GM18909 (cell line): ENCODE measurements around the gene YLPM1.

Experiments used
- ATAC-seq: cut with Tn5 transposase; IDR thresholded peaks from one replicate; pipeline ENCODE4 v1.9.1; 2021; ENCODE audit warnings: mild to moderate bottlenecking; ENCODE audit not compliant: unreplicated experiment, poor library complexity

Gene YLPM1

DNA sequence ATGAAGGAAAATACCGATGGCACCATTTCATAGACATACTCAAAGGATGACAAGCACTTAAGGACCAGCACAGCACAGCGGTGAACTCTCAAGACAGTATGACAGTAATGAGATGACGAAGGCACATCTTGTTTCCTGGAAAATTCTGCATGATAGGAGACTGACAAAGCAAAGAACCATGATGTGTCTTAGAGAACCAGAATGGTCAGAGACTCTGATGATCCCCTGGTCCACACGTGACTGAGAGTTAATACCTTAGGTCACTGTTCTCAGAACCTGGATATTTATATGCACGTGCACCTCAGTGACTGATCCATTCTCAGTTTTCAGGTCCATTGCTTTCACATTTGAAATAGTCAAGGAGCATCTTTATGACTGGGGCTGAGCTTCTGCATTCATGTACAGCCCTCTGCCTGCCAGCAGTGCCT is 77.5 kb downstream of the YLPM1 start:
- ATAC-seq = peak; percentile 60

DNA sequence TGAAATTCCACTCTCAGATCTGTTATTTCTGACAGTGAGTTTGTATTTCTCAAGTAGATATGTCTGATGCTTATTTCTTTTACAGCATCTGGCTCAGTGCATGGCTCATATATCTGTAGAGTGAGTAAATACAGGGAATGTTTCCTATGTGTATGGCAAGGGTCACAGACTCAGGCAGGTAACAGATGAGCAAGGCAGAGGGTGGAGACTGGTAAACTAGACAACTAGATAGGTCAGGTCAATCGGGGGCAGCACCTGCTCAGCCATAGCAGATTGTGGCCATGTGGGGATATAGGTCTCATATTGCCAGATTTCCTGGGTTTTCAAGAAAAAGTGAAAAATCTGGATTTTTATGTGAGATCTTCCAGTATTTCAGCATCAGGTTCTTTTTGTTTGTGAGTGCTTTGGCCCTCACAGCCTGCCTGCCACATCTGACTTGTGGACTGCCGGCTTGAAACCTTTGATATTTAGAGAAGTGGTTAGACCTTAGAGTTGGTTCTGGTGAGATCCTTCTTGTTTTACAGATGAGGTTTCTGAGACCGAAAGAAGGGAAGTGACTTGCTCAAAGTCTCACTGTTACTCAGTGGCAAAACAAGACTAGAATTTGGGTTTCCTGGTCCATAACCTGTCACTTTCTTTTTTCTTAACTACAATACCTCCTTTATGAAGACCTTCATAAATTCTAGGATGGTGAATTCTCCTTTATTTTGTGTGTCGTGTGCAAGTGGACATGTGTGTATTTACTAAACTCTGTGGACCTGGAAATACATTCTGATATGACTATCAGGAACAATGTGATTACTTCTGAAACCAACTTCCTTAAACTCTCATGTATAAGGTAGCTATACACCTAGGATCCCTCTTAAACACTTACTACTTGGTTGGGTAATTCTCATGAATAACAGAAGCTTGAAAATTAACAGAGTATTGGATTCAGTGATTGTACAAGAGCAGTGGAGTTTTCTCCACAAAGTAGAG is 78.4 kb downstream of the YLPM1 start:
- peak; percentile 71 for ATAC-seq

DNA sequence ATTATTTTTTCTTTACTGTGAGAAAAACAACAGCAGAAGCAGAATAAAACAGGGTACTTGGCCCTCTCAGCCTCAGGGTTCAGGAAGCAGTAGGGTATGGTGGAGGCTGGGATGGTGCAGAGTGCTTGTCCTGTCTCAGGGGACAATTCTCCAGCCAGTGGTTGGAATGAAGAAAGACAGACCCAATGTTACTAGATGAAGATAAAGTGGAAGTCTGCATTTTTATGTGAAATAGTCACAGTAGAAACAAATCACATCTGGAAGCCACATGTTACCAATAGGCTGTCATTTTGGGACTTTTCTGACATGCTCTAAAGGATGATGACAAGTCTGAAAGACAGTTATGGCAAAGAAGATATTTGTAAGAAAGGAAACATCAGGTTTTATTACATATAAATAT is 80.5 kb downstream of the YLPM1 start:
- ATAC-seq = no peak

- ATAC-seq = no peak
These were observed 83.1 kb downstream of the YLPM1 start for GRCh38 chr14:74846168-74846567.

GRCh38 chr14:74846968-74847665 is 84.0 kb downstream of the YLPM1 start:
- ATAC-seq = no peak

DNA sequence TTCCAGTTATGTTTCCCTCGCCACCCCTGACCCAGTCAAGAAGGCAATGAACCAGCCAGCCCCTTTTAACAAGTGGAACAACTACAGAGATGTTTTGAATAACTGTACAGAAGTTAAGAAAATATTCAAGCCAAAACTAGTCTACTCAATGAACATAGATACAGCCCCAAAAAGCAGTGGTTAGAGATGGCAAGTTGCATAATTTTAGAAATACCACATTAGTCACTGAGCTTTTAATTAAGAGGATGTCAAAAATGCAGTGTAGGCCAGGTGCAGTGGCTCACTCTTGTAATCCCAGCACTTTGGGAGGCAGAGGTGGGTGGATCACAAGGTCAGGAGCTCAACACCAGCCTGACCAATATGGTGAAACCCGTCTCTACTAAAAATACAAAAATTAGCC is 85.7 kb downstream of the YLPM1 start:
- no peak for ATAC-seq

GRCh38 chr14:74852922-74853530 is 89.9 kb downstream of the YLPM1 start:
- ATAC-seq = no peak

- no peak for ATAC-seq
These were observed 90.5 kb downstream of the YLPM1 start for GRCh38 chr14:74853581-74853980.

GRCh38 chr14:74855021-74855420 is 91.9 kb downstream of the YLPM1 start:
- ATAC-seq = no peak

GRCh38 chr14:74855945-74856344 is 92.8 kb downstream of the YLPM1 start:
- ATAC-seq = no peak

GRCh38 chr14:74856366-74856765 is 93.2 kb downstream of the YLPM1 start:
- no peak for ATAC-seq

GRCh38 chr14:74858022-74858421 is 94.9 kb downstream of the YLPM1 start:
- no peak for ATAC-seq

DNA sequence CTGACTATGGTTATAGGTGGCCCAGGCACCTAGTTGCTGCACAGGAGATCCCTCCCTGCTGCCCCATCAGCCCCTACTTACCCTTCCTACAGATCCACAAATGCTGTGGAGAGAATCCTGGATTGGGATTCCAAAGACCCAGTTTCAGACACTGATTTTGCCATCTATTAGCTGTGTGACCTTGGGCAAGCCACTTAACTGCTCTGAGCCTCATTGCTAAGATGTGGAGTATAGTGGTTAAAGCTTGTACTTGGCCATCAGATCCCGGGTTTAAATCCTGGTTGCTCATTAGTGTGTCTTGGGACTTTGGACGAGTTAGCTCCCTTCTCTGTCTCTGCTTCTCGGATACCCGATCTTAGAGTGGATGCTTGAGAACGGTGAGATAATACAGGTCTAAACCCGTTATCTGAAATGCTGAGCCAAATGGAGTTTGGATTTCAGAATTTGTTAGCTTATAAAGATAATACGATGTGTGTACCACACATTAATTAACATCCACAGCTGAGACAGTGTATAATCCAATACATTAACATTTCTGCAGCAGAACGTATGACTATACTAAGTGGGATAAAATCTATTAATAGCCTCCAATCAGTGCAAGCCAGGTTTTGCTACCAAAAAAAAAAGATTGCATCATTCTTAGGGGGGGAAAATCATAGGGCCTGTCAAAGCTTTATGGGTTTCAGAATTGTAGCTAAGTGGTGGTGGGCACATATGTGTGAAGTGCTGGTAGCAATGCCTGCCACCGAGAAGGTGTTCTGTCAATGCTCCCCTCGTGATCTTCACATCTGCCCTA is 96.8 kb downstream of the YLPM1 start:
- no peak for ATAC-seq

- ATAC-seq = no peak
These were observed 98.0 kb downstream of the YLPM1 start for GRCh38 chr14:74860899-74861733.

GRCh38 chr14:74861734-74862090 is 98.6 kb downstream of the YLPM1 start:
- ATAC-seq = no peak

GRCh38 chr14:74863274-74863673 is 100.2 kb downstream of the YLPM1 start:
- ATAC-seq = no peak

DNA sequence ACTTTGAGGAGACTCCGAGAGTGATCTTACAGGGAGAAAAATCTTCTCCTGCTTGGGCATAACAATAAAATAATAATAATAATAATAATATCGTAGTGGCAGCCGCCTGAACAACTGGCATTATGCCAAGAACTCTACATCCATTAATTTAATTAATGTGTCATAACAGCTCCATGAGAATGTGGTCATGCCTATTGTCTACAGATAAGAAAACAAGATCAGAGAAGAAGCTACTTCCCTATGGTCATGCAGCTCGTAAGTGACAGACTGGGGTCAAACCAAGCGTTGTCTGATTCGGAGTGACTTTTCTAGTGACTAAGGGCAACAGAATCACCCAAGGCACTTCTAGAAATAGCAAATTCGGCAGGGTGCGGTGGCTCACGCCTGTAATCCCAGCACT is 101.1 kb downstream of the YLPM1 start:
- ATAC-seq = no peak

- ATAC-seq = no peak
These were observed 102.0 kb downstream of the YLPM1 start for GRCh38 chr14:74865156-74865555.

DNA sequence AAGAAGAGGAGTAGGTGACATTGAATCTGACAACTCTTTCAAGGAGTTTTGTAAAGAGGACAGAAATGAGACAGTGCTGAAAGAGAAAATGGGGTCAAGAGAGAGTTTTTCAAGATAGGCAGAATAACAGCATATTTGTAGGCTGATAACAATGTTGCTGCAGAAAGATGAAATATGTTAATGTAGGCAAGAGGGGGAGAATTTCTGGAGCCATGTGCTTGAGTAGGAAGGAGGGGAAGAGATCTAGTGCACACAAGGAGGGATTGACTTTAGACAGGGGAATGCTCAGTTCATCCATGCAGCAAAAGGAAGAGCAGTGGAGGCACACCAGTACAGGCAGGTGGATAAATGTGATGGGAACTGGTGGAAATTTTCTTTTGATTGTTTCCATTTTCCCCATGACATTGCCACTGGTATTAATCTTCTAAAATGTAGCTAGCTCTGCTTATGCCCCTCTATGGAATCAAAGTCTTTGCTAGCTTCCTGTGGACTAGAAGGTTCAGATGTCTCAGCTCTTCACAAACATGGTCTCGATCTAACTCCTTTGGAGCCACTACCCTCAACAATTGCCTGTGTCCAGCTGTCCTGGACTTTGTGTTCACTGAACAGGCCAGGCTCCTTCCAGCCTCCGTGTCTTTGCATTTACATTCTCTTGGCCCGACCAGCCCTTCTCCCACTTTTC is 103.7 kb downstream of the YLPM1 start:
- no peak for ATAC-seq
